ENCODE data around the gene ADCY9. TPM values are rescaled to one million over a fixed set of nuclear protein-coding genes. Genes with fewer than 3 reads are reported as not detected.

Gene ADCY9
- total and polyA plus RNA-seq, 4 donors: 7.9 to 40.1 (median 24.7) TPM

DNA sequence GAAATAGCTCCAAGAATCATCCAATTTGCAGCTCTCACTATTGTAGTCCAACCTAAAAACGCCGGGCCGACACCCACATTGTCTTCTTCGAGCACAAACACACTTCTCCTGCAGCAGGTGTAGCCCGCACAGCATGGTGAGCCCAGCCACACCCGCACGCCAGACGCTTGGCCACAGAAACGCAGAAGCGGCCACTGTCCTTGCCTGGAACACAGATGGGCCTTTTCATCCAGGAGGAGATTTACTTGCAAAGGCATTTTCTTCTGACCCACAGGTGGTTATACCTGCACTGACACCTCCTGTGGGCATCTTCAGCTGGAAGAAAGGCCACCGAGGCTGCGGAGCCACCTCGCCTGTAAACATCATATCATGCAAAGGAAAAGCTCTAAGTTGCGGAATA is 98.4 kb downstream of the ADCY9 start:
- intact Hi-C loops (cut with DNase I): no loop called here
- Histone ChIP-seq H3K4me1 (ENCODE audit: control insufficient read depth in 1 of 2, insufficient read depth in 2 of 2, low read length in 2 of 2) (no peaks in the 10 kb centered on the region), H3K36me3 (ENCODE audit: control insufficient read depth in 1 of 2, insufficient read depth in 2 of 2, low read length in 1 of 2) (no peaks in the 10 kb centered on the region), H3K27me3 (ENCODE audit: control insufficient read depth in 1 of 2, insufficient read depth in 2 of 2, low read length in 1 of 2) (no peaks in the 10 kb centered on the region), H3K27ac (ENCODE audit: low read depth in 1 of 2, low read length in 2 of 2) (no peak overlapping the region), H3K4me3 (ENCODE audit: low read length in 2 of 2) (no peak overlapping the region), H3K9me3 (ENCODE audit: control insufficient read depth, low read length) (no peaks in the 10 kb centered on the region)
- ATAC-seq (ENCODE audit: low FRiP score): no peak
- peak in 1 of 2 donors; percentile 67 for DNase-seq
- 91 to 93% methylated on average over 14 of the region's 14 CpGs for WGBS, 2 donors

DNA sequence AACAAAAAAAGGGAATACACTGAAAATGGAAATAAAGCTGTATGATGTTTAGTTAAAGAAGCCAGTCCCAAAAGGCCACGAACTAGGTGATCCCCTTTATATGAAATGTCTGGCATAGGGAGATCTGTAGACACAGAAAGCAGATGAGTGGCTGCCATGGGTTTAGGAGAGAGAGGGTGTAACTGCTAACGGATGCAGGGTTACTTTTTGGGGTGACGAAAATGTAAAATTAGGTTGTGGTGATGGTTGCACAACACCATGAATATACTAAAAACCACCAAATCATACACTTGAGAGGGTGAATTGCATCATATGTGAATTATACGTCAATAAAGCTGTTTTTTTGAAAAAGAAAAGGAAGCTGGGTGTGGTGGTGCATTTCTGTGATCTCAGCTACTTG is 99.6 kb downstream of the ADCY9 start:
- Histone ChIP-seq H3K27ac (ENCODE audit: low read depth in 1 of 2, low read length in 2 of 2) (no peak overlapping the region), H3K27me3 (ENCODE audit: control insufficient read depth in 1 of 2, insufficient read depth in 2 of 2, low read length in 1 of 2) (no peaks in the 10 kb centered on the region), H3K9me3 (ENCODE audit: control insufficient read depth, low read length) (no peaks in the 10 kb centered on the region), H3K36me3 (ENCODE audit: control insufficient read depth in 1 of 2, insufficient read depth in 2 of 2, low read length in 1 of 2) (no peaks in the 10 kb centered on the region), H3K4me3 (ENCODE audit: low read length in 2 of 2) (no peak overlapping the region), H3K4me1 (ENCODE audit: control insufficient read depth in 1 of 2, insufficient read depth in 2 of 2, low read length in 2 of 2) (peaks cover 0 to 1% of the 10 kb centered on the region in 2 donors)
- ATAC-seq (ENCODE audit: low FRiP score) (no peak), DNase-seq (no peak)
- WGBS, 2 donors: 68 to 71% methylated on average over 4 of the region's 4 CpGs
- intact Hi-C loops (cut with DNase I): no loop called here

DNA sequence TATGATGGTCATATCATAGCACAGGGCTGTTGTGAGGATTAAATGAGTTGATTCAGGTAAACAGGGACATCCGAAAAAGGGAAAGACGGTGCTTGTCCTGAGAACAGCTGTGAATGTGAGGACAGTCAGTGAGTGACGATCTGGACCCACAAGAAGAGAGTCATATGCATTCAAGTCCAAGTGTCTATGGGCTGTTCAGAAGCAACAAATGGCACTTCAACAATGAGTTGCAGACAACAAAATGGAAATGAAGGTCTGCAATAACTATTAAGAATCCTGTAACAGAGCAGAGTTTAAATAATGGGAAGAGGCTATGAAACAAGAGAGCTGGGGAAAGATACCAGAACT is 100.3 kb downstream of the ADCY9 start:
- intact Hi-C loops (cut with DNase I): no loop called here
- H3K27me3 ChIP-seq (ENCODE audit: control insufficient read depth in 1 of 2, insufficient read depth in 2 of 2, low read length in 1 of 2): no peaks in the 10 kb centered on the region
- no peaks in the 10 kb centered on the region for H3K36me3 ChIP-seq (ENCODE audit: control insufficient read depth in 1 of 2, insufficient read depth in 2 of 2, low read length in 1 of 2)
- H3K9me3 ChIP-seq (ENCODE audit: control insufficient read depth, low read length): no peaks in the 10 kb centered on the region
- WGBS, 2 donors: 70 to 77% methylated on average over 3 of the region's 3 CpGs
- H3K27ac ChIP-seq (ENCODE audit: low read depth in 1 of 2, low read length in 2 of 2): no peak overlapping the region
- ATAC-seq (ENCODE audit: low FRiP score) (no peak), DNase-seq (no peak)
- H3K4me1 ChIP-seq (ENCODE audit: control insufficient read depth in 1 of 2, insufficient read depth in 2 of 2, low read length in 2 of 2): peaks cover 0 to 1% of the 10 kb centered on the region in 2 donors
- H3K4me3 ChIP-seq (ENCODE audit: low read length in 2 of 2): no peak overlapping the region

DNA sequence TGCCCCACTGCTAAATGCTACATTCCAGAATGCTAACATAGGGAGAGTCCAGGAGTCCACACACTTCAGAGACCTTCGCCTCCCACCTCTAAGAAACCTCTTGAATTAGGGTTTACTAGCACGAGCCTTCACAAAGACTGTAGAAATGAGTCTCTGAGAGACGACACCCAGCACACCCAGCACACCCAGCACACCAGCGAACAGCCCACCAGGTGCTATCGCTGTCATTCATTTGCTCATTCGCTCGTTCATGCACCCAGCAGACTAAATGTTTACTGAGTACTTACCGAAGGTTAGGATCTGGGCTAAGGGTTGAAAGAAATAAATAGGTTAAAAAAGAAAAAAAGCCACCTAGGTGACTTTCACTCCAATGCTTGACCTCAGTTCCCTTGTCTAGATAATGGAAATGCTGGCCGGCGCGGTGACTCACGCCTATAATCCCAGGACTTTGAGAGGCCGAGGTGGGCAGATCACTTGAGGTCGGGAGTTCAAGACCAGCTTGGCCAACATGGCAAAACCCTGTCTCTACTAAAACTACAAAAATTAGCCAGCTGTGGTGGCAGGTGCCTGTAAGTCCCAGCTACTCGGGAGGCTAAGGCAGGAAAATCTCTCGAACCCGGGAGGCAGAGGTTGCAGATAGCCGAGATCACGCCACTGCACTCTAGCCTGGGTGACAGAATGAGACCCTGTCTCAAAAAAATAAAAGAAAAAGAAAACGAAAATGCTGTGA is 100.8 kb downstream of the ADCY9 start:
- Histone ChIP-seq H3K4me1 (ENCODE audit: control insufficient read depth in 1 of 2, insufficient read depth in 2 of 2, low read length in 2 of 2) (peaks cover 0 to 1% of the 10 kb centered on the region in 2 donors), H3K27ac (ENCODE audit: low read depth in 1 of 2, low read length in 2 of 2) (no peak overlapping the region), H3K36me3 (ENCODE audit: control insufficient read depth in 1 of 2, insufficient read depth in 2 of 2, low read length in 1 of 2) (no peaks in the 10 kb centered on the region), H3K27me3 (ENCODE audit: control insufficient read depth in 1 of 2, insufficient read depth in 2 of 2, low read length in 1 of 2) (no peaks in the 10 kb centered on the region), H3K9me3 (ENCODE audit: control insufficient read depth, low read length) (no peaks in the 10 kb centered on the region), H3K4me3 (ENCODE audit: low read length in 2 of 2) (no peak overlapping the region)
- no peak for ATAC-seq (ENCODE audit: low FRiP score)
- WGBS, 2 donors: 83 to 86% methylated on average over 19 to 20 of the region's 20 CpGs
- DNase-seq: peak in 1 of 2 donors; percentile 36
- intact Hi-C loops (cut with DNase I): no loop called here

DNA sequence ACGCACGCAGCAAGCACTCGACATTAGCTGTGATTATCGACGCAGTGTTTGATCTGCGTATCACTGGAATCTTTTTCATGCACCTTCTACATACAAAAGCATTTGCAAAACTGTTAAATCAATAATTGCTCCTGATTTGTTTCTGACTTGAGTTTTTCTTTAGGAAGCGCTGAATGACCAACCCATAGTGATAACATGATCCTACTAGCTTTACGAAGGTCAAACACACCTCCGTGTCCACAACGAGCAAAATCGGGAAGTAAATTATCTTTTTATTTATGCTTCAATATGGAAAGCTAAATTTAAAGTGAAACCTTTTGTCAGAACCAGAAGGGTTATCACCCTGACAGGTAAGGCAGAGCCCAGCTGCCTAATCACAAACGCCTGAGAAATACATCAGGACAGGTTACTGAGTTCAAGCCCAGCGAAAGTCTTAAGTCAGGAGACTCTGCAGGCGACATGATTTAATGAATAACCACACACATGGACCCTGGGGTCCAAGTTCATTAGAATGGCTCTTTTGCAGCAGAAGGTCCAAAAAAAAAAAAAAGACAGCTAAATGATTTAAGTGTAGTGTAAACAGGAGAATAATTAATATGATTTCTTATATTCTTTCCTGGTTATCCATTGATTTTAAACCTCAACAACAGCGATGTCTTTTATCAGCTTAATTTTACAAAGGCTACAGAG is 104.2 kb downstream of the ADCY9 start:
- intact Hi-C loops (cut with DNase I): no loop called here
- no peaks in the 10 kb centered on the region for H3K27me3 ChIP-seq (ENCODE audit: control insufficient read depth in 1 of 2, insufficient read depth in 2 of 2, low read length in 1 of 2)
- WGBS, 2 donors: 92 to 96% methylated on average over 15 of the region's 15 CpGs
- ATAC-seq (ENCODE audit: low FRiP score) (no peak), DNase-seq (no peak)
- no peaks in the 10 kb centered on the region for H3K9me3 ChIP-seq (ENCODE audit: control insufficient read depth, low read length)
- no peak overlapping the region for H3K27ac ChIP-seq (ENCODE audit: low read depth in 1 of 2, low read length in 2 of 2)
- H3K4me1 ChIP-seq (ENCODE audit: control insufficient read depth in 1 of 2, insufficient read depth in 2 of 2, low read length in 2 of 2): peaks cover 0 to 1% of the 10 kb centered on the region in 2 donors
- H3K4me3 ChIP-seq (ENCODE audit: low read length in 2 of 2): no peak overlapping the region
- no peaks in the 10 kb centered on the region for H3K36me3 ChIP-seq (ENCODE audit: control insufficient read depth in 1 of 2, insufficient read depth in 2 of 2, low read length in 1 of 2)

DNA sequence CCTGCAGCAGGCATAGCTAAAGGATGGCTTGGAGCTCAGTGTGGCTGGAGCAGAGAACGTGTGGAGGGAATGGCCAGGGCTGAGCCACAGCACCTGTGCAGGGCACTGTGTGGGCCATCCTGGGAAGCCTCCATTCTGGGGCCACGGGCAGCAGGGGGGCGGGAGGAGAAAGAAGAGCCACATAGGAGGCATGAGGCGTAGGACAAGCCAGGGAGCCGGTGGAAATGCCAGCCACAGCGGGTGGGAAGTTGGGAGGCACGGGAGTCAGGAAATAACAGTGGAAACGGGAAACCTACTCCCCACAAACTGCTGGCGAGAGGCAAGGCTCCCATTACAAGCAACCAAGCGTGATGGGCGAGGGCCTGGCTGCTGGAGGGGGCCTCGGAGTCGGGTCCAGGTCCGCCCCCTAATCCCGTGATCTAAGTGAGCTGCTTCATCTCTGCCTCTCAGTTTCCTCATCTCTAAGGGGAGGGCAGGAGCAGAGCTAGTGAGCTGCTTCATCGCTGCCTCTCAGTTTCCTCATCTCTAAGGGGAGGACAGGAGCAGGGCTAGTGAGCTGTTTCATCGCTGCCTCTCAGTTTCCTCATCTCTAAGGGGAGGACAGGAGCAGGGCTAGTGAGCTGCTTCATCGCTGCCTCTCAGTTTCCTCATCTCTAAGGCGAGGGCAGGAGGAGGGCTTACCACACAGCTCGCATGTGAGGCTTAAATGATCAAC is 104.9 kb downstream of the ADCY9 start:
- Histone ChIP-seq H3K27ac (ENCODE audit: low read depth in 1 of 2, low read length in 2 of 2) (no peak overlapping the region), H3K27me3 (ENCODE audit: control insufficient read depth in 1 of 2, insufficient read depth in 2 of 2, low read length in 1 of 2) (no peaks in the 10 kb centered on the region), H3K9me3 (ENCODE audit: control insufficient read depth, low read length) (no peaks in the 10 kb centered on the region), H3K4me1 (ENCODE audit: control insufficient read depth in 1 of 2, insufficient read depth in 2 of 2, low read length in 2 of 2) (peaks cover 0 to 1% of the 10 kb centered on the region in 2 donors), H3K36me3 (ENCODE audit: control insufficient read depth in 1 of 2, insufficient read depth in 2 of 2, low read length in 1 of 2) (no peaks in the 10 kb centered on the region), H3K4me3 (ENCODE audit: low read length in 2 of 2) (no peak overlapping the region)
- intact Hi-C loops (cut with DNase I): no loop called here
- DNase-seq (no peak), ATAC-seq (ENCODE audit: low FRiP score) (no peak)
- 87 to 89% methylated on average over 20 of the region's 20 CpGs for WGBS, 2 donors

DNA sequence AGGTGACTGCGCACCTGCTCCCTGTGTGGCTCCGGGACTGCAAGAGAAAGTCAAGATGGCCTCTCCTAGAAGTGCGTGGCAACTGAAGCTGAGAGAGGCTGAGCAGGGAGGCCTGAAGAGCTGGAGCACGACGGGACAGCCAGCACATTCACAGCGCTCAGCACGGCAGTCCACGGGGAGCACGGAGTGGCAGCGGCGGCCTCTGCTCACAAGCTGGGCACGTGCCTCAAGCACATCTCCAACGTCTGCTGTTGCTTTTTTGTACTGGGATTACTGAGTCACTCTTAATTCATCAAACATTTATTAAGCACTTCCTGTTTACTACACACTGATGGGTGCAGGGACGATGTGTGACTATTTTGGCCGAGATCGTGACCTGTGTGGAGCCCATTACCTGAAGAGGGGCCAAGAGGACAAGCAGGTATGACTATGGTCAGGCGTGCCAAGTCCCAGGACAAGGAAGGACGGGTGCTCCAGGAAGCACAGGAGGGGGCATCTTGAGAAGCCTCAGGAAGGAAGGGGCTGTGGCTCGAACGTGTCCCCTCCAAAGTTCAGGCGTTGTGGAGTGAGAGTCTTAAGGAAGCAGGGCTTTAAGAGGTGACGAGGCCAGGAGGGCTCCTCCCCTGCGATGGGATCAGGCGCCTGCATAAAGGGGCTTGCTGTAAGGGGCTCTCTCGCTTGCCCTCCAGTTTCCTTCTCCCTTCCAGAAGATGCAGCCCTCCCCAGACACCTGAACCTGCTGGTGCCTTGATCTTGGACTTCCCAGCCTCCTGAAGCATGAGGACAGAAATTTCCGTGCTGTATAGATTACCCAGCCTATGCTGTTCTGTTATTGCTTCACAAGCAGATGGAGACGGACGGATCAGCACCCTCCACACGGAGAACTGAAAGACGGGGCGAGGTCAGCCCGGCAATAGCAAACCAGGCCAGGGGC is 105.8 kb downstream of the ADCY9 start:
- no peak overlapping the region for H3K27ac ChIP-seq (ENCODE audit: low read depth in 1 of 2, low read length in 2 of 2)
- peaks cover 0 to 1% of the 10 kb centered on the region in 2 donors for H3K4me1 ChIP-seq (ENCODE audit: control insufficient read depth in 1 of 2, insufficient read depth in 2 of 2, low read length in 2 of 2)
- DNase-seq (no peak), ATAC-seq (ENCODE audit: low FRiP score) (no peak)
- WGBS, 2 donors: 86 to 89% methylated on average over 32 of the region's 32 CpGs
- H3K27me3 ChIP-seq (ENCODE audit: control insufficient read depth in 1 of 2, insufficient read depth in 2 of 2, low read length in 1 of 2): no peaks in the 10 kb centered on the region
- no peaks in the 10 kb centered on the region for H3K9me3 ChIP-seq (ENCODE audit: control insufficient read depth, low read length)
- intact Hi-C loops (cut with DNase I): no loop called here
- H3K4me3 ChIP-seq (ENCODE audit: low read length in 2 of 2): no peak overlapping the region
- no peaks in the 10 kb centered on the region for H3K36me3 ChIP-seq (ENCODE audit: control insufficient read depth in 1 of 2, insufficient read depth in 2 of 2, low read length in 1 of 2)

DNA sequence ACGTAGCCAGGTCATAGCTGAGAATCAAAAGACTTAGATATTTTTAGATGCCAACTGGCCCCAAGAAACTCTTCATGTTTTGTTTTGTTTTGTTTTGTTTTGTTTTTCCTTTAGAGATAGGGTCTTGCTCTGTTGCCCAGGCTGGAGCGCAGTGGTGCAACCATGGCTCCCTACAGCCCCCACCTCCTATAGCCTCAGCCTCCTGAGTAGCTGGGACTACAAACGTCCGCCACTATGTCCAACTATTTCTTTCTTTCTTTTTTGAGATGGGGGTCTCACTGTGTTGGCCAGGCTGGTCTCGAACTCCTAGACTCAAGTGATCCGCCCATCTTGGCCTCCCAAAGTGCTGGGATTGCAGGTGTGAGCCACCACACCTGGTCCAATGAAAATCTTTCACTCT is 107.1 kb downstream of the ADCY9 start:
- Histone ChIP-seq H3K36me3 (ENCODE audit: control insufficient read depth in 1 of 2, insufficient read depth in 2 of 2, low read length in 1 of 2) (no peaks in the 10 kb centered on the region), H3K4me1 (ENCODE audit: control insufficient read depth in 1 of 2, insufficient read depth in 2 of 2, low read length in 2 of 2) (peaks cover 0 to 1% of the 10 kb centered on the region in 2 donors), H3K27me3 (ENCODE audit: control insufficient read depth in 1 of 2, insufficient read depth in 2 of 2, low read length in 1 of 2) (no peaks in the 10 kb centered on the region), H3K4me3 (ENCODE audit: low read length in 2 of 2) (no peak overlapping the region), H3K27ac (ENCODE audit: low read depth in 1 of 2, low read length in 2 of 2) (no peak overlapping the region), H3K9me3 (ENCODE audit: control insufficient read depth, low read length) (no peaks in the 10 kb centered on the region)
- WGBS, 2 donors: 60 to 68% methylated on average over 6 of the region's 6 CpGs
- ATAC-seq (ENCODE audit: low FRiP score) (no peak), DNase-seq (no peak)
- intact Hi-C loops (cut with DNase I): no loop called here
